Chondrocyte (in vitro differentiated cells): ENCODE data around the gene PABPN1L. TPM values are rescaled to one million over a fixed set of nuclear protein-coding genes. Genes with fewer than 3 reads are reported as not detected.

Experiments
- DNase-seq: peaks from one replicate; pipeline ENCODE4 v3.0.0; 2021; ENCODE audit warnings: mixed read lengths, low spot score
- H3K27ac Mint-ChIP-seq: one replicate; pipeline ENCODE4 v1.8.0; 2021; ENCODE audit warnings: mild to moderate bottlenecking, moderate library complexity, mixed read lengths; ENCODE audit not compliant: unreplicated experiment
- H3K27me3 Mint-ChIP-seq: 2 replicates; pipeline ENCODE4 v1.8.0; 2021; ENCODE audit warnings: low read depth, mixed read lengths
- H3K36me3 Mint-ChIP-seq: 2 replicates; pipeline ENCODE4 v1.8.0; 2021; ENCODE audit warnings: low read depth, mixed read lengths
- H3K4me1 Mint-ChIP-seq: 2 replicates; pipeline ENCODE4 v1.8.0; 2021; ENCODE audit warnings: low read depth, mild to moderate bottlenecking, mixed read lengths
- H3K4me3 Mint-ChIP-seq: one replicate; pipeline ENCODE4 v1.8.0; 2021; ENCODE audit warnings: mild to moderate bottlenecking, moderate library complexity, mixed read lengths; ENCODE audit not compliant: unreplicated experiment
- H3K9me3 Mint-ChIP-seq: 2 replicates; pipeline ENCODE4 v1.8.0; 2021; ENCODE audit warnings: low read depth, mixed read lengths
- total RNA-seq: library from RNA; stranded (reverse); gene quantifications from 3 replicates; pipeline ENCODE4 v1.2.1, GENCODE V29; 2021
- TF ChIP-seq, protein P1 (sequence below): fragments of 200-600 bp; sonication (generic); IDR thresholded peaks from 2 replicates; pipeline ENCODE4 v1.5.0; 2021; ENCODE audit warnings: antibody characterized with exemption, mild to moderate bottlenecking, moderate library complexity

Gene PABPN1L
- total RNA-seq, 1 donor from 2014 or later = not detected

DNA sequence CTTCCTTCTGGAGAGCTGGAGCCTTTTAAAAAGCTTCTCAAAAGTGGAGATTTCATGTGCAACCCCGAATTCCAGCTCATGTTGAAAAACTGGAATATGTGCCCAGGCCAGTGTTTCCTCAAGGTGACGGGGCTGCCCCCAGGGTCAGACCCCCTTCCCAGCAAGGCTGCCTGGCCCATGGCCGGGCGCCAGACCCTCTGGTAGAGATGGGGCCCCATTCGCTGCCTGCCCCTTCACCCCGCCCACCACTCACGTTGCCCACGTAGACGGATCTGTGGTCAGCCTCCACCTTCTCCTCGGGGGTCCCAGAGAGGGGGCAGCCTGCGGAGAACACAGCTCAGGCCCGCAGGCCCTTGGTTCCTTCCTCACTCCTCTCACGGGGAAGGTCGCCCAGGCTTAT is 1.1 kb downstream of the PABPN1L start:
- no peak for DNase-seq
- H3K4me3 Mint-ChIP-seq = no peak overlapping the region
- TF ChIP-seq, protein P1, sequence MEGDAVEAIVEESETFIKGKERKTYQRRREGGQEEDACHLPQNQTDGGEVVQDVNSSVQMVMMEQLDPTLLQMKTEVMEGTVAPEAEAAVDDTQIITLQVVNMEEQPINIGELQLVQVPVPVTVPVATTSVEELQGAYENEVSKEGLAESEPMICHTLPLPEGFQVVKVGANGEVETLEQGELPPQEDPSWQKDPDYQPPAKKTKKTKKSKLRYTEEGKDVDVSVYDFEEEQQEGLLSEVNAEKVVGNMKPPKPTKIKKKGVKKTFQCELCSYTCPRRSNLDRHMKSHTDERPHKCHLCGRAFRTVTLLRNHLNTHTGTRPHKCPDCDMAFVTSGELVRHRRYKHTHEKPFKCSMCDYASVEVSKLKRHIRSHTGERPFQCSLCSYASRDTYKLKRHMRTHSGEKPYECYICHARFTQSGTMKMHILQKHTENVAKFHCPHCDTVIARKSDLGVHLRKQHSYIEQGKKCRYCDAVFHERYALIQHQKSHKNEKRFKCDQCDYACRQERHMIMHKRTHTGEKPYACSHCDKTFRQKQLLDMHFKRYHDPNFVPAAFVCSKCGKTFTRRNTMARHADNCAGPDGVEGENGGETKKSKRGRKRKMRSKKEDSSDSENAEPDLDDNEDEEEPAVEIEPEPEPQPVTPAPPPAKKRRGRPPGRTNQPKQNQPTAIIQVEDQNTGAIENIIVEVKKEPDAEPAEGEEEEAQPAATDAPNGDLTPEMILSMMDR = no peak
- H3K27me3 Mint-ChIP-seq = peaks cover 10% of the 10 kb centered on the region
- peaks cover 2% of the 10 kb centered on the region for H3K36me3 Mint-ChIP-seq
- H3K4me1 Mint-ChIP-seq = no peaks in the 10 kb centered on the region
- H3K27ac Mint-ChIP-seq = no peak overlapping the region
- no peaks in the 10 kb centered on the region for H3K9me3 Mint-ChIP-seq

DNA sequence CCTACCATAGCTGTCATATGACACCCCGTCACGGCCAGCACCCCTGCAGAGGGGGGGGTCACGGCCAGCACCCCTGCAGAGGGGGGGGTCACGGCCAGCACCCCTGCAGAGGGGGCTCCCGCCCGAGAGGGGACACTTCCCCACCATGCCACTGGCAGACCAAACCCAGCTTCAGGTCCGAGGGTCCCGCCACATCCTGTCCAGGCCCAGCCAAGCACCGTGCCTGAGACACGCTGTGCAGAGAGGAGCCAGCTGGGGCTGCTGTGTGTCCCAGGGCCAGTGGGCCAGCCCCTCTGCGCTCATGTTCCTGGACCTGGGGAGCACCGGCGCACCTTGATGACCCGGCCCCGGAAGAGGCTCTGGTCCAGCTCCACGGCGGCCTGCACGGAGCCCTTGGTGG is 1.9 kb downstream of the PABPN1L start:
- no peaks in the 10 kb centered on the region for H3K9me3 Mint-ChIP-seq
- H3K4me1 Mint-ChIP-seq = no peaks in the 10 kb centered on the region
- TF ChIP-seq, protein P1 = no peak
- no peak for DNase-seq
- no peak overlapping the region for H3K27ac Mint-ChIP-seq
- peaks cover 9% of the 10 kb centered on the region for H3K27me3 Mint-ChIP-seq
- H3K4me3 Mint-ChIP-seq = no peak overlapping the region
- peaks cover 3% of the 10 kb centered on the region for H3K36me3 Mint-ChIP-seq

DNA sequence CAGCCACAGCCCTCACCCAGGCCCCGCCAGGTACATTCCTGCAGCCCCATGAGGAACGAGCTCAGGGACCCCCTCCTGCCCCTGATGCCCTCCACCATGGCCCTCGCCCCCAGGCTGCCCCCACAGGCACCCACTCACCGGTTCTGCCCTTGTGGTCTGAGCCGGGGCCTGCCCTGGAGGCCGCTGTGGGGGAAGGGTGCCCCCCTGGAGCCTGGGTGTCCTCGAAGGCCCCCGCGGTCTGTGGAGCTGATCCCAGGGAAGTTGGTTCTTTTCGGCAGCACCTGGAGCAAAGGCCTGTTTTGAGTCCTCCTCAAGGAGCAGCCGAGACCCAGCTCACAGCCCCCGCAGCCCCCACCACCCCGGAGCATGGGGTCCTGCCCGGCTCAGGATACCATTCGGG is 2.4 kb downstream of the PABPN1L start:
- peaks cover 3% of the 10 kb centered on the region for H3K36me3 Mint-ChIP-seq

DNA sequence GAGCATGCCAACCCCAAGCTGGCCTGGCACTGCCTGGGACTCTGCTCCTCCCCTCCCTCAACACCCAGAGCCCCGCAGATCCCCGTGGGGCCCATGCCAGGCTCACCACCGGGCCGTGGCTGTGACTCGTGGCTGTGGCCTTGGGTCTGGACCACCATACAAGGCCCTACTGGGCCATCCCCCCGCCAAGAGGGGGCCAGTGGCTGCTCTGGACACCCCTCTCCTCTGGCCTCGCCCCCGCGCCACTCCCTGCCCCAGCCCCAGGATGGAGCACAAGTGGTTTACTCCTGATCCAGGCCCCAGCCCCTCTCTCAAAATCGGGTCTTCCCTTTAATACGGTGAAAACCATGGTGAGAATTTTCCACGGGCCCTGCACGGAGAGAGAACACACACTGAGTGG is 3.0 kb downstream of the PABPN1L start:
- Mint-ChIP-seq H3K27ac (no peak overlapping the region), H3K4me1 (peaks cover 2% of the 10 kb centered on the region), H3K4me3 (no peak overlapping the region), H3K36me3 (peaks cover 3% of the 10 kb centered on the region), H3K27me3 (peaks cover 5% of the 10 kb centered on the region), H3K9me3 (no peaks in the 10 kb centered on the region)
- TF ChIP-seq, protein P1 = no peak
- DNase-seq = no peak

More for the DNA sequence above, 2.4 kb downstream of the PABPN1L start:
- no peak for DNase-seq
- Mint-ChIP-seq H3K9me3 (no peaks in the 10 kb centered on the region), H3K27me3 (peaks cover 9% of the 10 kb centered on the region), H3K4me3 (no peak overlapping the region), H3K27ac (no peak overlapping the region), H3K4me1 (no peaks in the 10 kb centered on the region)
- TF ChIP-seq, protein P1 = no peak

DNA sequence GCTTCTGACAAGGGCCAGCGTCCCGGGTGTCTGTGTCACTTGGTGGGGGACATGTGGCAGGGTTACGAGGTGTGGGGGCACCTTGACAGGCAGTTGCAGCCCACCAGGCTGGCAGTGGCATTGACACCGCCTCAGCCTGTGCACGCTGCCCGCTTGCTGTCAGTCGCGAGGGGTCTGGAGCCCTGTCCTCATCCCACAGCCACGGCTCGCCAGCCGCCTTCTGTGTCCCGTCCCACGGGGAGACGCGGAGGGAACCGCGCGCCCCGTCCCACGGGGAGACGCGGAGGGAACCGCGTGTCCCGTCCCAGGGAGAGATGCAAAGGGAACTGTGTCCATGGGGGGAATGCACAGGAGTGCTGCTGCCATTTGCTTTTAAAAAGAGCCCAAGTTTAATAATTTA is 3.5 kb downstream of the PABPN1L start:
- Mint-ChIP-seq H3K36me3 (peaks cover 4% of the 10 kb centered on the region), H3K27me3 (peaks cover 3% of the 10 kb centered on the region), H3K9me3 (no peaks in the 10 kb centered on the region), H3K4me3 (no peak overlapping the region), H3K27ac (no peak overlapping the region), H3K4me1 (peaks cover 7% of the 10 kb centered on the region)
- TF ChIP-seq, protein P1 = no peak
- no peak for DNase-seq
